ENCODE results near the gene NEIL3. TPM values are rescaled to one million over a fixed set of nuclear protein-coding genes. Genes with fewer than 3 reads are reported as not detected.

The NEIL3 gene
- total and polyA plus RNA-seq, 10 of the 15 experiments (the other 5 are each of a cell fraction or from before 2014, with no cell fraction given) = 3.0 to 13.8 (median 8.9) TPM

- TF ChIP-seq, protein P1, sequence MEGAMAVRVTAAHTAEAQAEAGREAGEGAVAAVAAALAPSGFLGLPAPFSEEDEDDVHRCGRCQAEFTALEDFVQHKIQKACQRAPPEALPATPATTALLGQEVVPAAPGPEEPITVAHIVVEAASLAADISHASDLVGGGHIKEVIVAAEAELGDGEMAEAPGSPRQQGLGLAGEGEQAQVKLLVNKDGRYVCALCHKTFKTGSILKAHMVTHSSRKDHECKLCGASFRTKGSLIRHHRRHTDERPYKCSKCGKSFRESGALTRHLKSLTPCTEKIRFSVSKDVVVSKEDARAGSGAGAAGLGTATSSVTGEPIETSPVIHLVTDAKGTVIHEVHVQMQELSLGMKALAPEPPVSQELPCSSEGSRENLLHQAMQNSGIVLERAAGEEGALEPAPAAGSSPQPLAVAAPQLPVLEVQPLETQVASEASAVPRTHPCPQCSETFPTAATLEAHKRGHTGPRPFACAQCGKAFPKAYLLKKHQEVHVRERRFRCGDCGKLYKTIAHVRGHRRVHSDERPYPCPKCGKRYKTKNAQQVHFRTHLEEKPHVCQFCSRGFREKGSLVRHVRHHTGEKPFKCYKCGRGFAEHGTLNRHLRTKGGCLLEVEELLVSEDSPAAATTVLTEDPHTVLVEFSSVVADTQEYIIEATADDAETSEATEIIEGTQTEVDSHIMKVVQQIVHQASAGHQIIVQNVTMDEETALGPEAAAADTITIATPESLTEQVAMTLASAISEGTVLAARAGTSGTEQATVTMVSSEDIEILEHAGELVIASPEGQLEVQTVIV (IDR thresholded peaks at IDR 0.05; ENCODE audit: borderline replicate concordance, partially characterized antibody) = no peak
- TF ChIP-seq, protein P2, sequence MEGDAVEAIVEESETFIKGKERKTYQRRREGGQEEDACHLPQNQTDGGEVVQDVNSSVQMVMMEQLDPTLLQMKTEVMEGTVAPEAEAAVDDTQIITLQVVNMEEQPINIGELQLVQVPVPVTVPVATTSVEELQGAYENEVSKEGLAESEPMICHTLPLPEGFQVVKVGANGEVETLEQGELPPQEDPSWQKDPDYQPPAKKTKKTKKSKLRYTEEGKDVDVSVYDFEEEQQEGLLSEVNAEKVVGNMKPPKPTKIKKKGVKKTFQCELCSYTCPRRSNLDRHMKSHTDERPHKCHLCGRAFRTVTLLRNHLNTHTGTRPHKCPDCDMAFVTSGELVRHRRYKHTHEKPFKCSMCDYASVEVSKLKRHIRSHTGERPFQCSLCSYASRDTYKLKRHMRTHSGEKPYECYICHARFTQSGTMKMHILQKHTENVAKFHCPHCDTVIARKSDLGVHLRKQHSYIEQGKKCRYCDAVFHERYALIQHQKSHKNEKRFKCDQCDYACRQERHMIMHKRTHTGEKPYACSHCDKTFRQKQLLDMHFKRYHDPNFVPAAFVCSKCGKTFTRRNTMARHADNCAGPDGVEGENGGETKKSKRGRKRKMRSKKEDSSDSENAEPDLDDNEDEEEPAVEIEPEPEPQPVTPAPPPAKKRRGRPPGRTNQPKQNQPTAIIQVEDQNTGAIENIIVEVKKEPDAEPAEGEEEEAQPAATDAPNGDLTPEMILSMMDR (IDR thresholded peaks at IDR 0.05 in 2 of 3, conservative IDR thresholded peaks at IDR 0.05 in 1 of 3; ENCODE audit: control insufficient read depth in 2 of 3, extremely low read depth in 1 of 3, insufficient read depth in 1 of 3, low read depth in 3 of 3, low read length in 3 of 3) = no peak; a peak in 1 of 6 replicates
- TF ChIP-seq, protein P3, sequence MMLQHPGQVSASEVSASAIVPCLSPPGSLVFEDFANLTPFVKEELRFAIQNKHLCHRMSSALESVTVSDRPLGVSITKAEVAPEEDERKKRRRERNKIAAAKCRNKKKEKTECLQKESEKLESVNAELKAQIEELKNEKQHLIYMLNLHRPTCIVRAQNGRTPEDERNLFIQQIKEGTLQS (IDR thresholded peaks at IDR 0.05; ENCODE audit: borderline replicate concordance, extremely low read depth, low read depth, low read length) = no peak
- TF ChIP-seq RAD21 (IDR thresholded peaks at IDR 0.05; ENCODE audit: insufficient read depth, low read depth, low read length) (0 out of 2 replicates have a peak, but pooled peaks have one; percentile 13), MYB (IDR thresholded peaks at IDR 0.05; ENCODE audit: borderline replicate concordance, low read depth, low read length) (no peak), TARDBP (IDR thresholded peaks at IDR 0.05; ENCODE audit: borderline replicate concordance) (no peak)
Observed at GRCh38 chr4:177367336-177367735, 57.7 kb downstream of the NEIL3 start (continued).

- no TSS peak for BruUV-seq (replicated peaks)
- TF ChIP-seq ZBTB40 (IDR thresholded peaks at IDR 0.05; ENCODE audit: borderline replicate concordance) = no peak
- no peak for TF ChIP-seq FOXM1 (IDR thresholded peaks at IDR 0.05; ENCODE audit: low read depth, low read length)
- no peak for TF ChIP-seq NFIC (IDR thresholded peaks at IDR 0.05; ENCODE audit: low read depth, low read length)
- no peak for TF ChIP-seq ATF7 (IDR thresholded peaks at IDR 0.05; ENCODE audit: low read depth)
- no peak for TF ChIP-seq NFYB (IDR thresholded peaks at IDR 0.05; ENCODE audit: insufficient read depth, low read depth, low read length)
- no peak for TF ChIP-seq POU2F2 (IDR thresholded peaks at IDR 0.05; ENCODE audit: borderline replicate concordance, low read depth, low read length)
Observed at GRCh38 chr4:177369372-177369771, 59.7 kb downstream of the NEIL3 start.

More at GRCh38 chr4:177369372-177369771, 59.7 kb downstream of the NEIL3 start:
- no peaks in the 10 kb centered on the region for H3K9me3 ChIP-seq (replicated peaks; ENCODE audit: control insufficient read depth, insufficient read depth, low read length)
- H3K79me2 ChIP-seq (ENCODE audit: control insufficient read depth, insufficient read depth, low read length) = no peaks in the 10 kb centered on the region
- in situ Hi-C loops (cut with MboI) (no loop called here), intact Hi-C loops (cut with micrococcal nuclease; ENCODE audit: unreplicated experiment) (no loop called here)
- H2AFZ ChIP-seq (ENCODE audit: control insufficient read depth, low read depth, low read length) = no peak overlapping the region
- FAIRE-seq (no peak), ATAC-seq (no peak), DNase-seq (ENCODE audit: low read depth, low spot score) (no peak)
- no peaks in the 10 kb centered on the region for H4K20me1 ChIP-seq (ENCODE audit: control insufficient read depth, insufficient read depth)
- 100% methylated on average over 5 of the region's 5 CpGs for WGBS (ENCODE audit: insufficient coverage, insufficient replicate concordance, low lambda C conversion rate, missing lambda C conversion rate)
- no peak overlapping the region for H3K9ac ChIP-seq (ENCODE audit: control insufficient read depth, insufficient read depth, low read length)
- H3K4me3 ChIP-seq = no peak overlapping the region
- no peaks in the 10 kb centered on the region for H3K36me3 ChIP-seq (ENCODE audit: control insufficient read depth in 2 of 2, insufficient read depth in 2 of 2, low read length in 1 of 2)
- no peaks in the 10 kb centered on the region for H3K27me3 ChIP-seq (replicated peaks in 1 of 2; ENCODE audit: control insufficient read depth in 2 of 2, insufficient read depth in 2 of 2, low read length in 1 of 2)
- H3K27ac ChIP-seq (ENCODE audit: control insufficient read depth, insufficient read depth) = no peak overlapping the region
- ChIA-PET SMC1A (ENCODE audit: uncharacterized antibody, unreplicated experiment) (no interaction called here), POLR2A (no interaction called here), RAD21 (ENCODE audit: unreplicated experiment) (no interaction called here), CTCF (no interaction called here)
- H3K4me1 ChIP-seq (ENCODE audit: control insufficient read depth, insufficient read depth, low read length) = no peaks in the 10 kb centered on the region
- no peak overlapping the region for H3K4me2 ChIP-seq (ENCODE audit: control insufficient read depth, insufficient read depth)
